Measurements from ENCODE around the gene RNF208. TPM values are rescaled to one million over a fixed set of nuclear protein-coding genes. Genes with fewer than 3 reads are reported as not detected.

The RNF208 gene
- total RNA-seq, 1 donor: not detected

DNA sequence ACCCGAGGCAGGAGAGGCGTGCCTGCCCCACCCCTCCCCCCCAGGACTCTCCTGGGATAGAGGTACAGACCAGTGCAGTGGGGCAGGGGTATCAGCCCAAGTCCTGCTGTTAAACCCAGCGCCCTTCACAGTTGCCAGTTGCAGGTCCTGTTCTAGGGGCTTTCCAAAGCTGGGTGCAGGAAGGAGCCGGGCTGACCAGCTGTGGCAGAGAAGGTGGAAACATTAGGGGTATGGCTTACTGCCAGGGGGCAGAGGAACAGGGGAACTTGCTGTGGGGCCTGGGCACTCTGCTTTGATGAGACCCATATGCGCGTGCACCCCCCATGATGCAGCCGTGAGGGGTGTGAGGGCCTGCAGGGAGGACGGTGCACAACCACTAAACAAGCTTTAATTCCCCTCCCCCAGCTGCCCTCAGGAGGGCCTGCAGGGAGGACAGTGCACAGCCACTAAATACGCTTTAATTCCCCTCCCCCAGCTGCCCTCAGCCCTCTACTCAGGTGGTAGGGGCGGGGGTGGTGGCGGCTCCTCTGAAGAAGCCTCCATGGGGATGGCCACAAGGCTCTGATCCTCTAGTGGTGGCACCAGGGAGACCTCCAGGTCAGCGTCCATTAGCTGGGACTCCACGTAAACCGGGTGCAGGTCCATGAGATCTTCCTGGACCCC, 51.4 kb downstream of the RNF208 start:
- Histone ChIP-seq H3K27me3 (ENCODE audit: insufficient read depth, low read length) (peaks cover 40% of the 10 kb centered on the region), H3K4me2 (ENCODE audit: insufficient read depth, low read length) (no peak overlapping the region), H3K27ac (ENCODE audit: low read depth, low read length) (no peak overlapping the region), H3K4me1 (ENCODE audit: insufficient read depth, low read length) (no peaks in the 10 kb centered on the region), H3K79me2 (ENCODE audit: insufficient read depth, low read length) (no peaks in the 10 kb centered on the region), H3K36me3 (ENCODE audit: insufficient read depth, low read length) (no peaks in the 10 kb centered on the region), H3K9me3 (ENCODE audit: low read depth, low read length) (no peaks in the 10 kb centered on the region), H2AFZ (ENCODE audit: low read length) (no peak overlapping the region), H3K4me3 (ENCODE audit: insufficient read depth, low read length) (no peak overlapping the region), H4K20me1 (ENCODE audit: insufficient read depth, low read length) (no peaks in the 10 kb centered on the region)
- TF ChIP-seq CTCF (IDR thresholded peaks at IDR 0.05; ENCODE audit: extremely low read depth, low read depth, low read length): no peak
- peak; percentile 95 for DNase-seq (ENCODE audit: insufficient read length, low spot score, missing footprints)

Other genes with a start within 250 kb of the RNF208 start
- gene PTGDS, start 244.7 kb downstream of the RNF208 start, total RNA-seq: 37.4 and 57.9 TPM in 2 replicates
- gene LCNL1, start 239.2 kb downstream of the RNF208 start, total RNA-seq: 4.4 and 5.4 TPM in 2 replicates
- gene PAXX, start 229.8 kb downstream of the RNF208 start, total RNA-seq: 13.3 and 16.6 TPM in 2 replicates
- gene CLIC3, start 225.7 kb downstream of the RNF208 start, total RNA-seq: 1.5 and 2.5 TPM in 2 replicates
- gene ABCA2, start 194.0 kb downstream of the RNF208 start, total RNA-seq: 19.4 and 20.3 TPM in 2 replicates
- gene FUT7, start 190.2 kb downstream of the RNF208 start, total RNA-seq: not detected in 2 replicates
- gene NPDC1, start 176.1 kb downstream of the RNF208 start, total RNA-seq: 10.0 and 10.1 TPM in 2 replicates
- not detected in 2 replicates for gene ENTPD2, start 168.2 kb downstream of the RNF208 start, total RNA-seq
- gene SAPCD2, start 151.7 kb downstream of the RNF208 start, total RNA-seq: 0.88 and 1.1 TPM in 2 replicates
- 35.9 and 36.9 TPM in 2 replicates for gene UAP1L1, start 144.7 kb downstream of the RNF208 start, total RNA-seq
- gene MAN1B1, start 135.3 kb downstream of the RNF208 start, total RNA-seq: 94.1 and 103 TPM in 2 replicates
- 66.6 and 74.6 TPM in 2 replicates for gene DPP7, start 107.5 kb downstream of the RNF208 start, total RNA-seq
- gene GRIN1, start 83.1 kb downstream of the RNF208 start, total RNA-seq: not detected in 2 replicates
- gene LRRC26, start 52.2 kb downstream of the RNF208 start, total RNA-seq: not detected in 2 replicates
- not detected in 2 replicates for gene TMEM210, start 50.2 kb downstream of the RNF208 start, total RNA-seq
- 26.2 and 32.9 TPM in 2 replicates for gene ANAPC2, start 33.7 kb downstream of the RNF208 start, total RNA-seq
- gene SSNA1, start 33.6 kb downstream of the RNF208 start, total RNA-seq: 52.5 and 59.7 TPM in 2 replicates
- 9.7 and 10.5 TPM in 2 replicates for gene TPRN, start 21.5 kb downstream of the RNF208 start, total RNA-seq
- gene TMEM203, start 16.6 kb downstream of the RNF208 start, total RNA-seq: 35.4 and 36.9 TPM in 2 replicates
- 5.0 and 6.2 TPM in 2 replicates for gene NDOR1, start 16.5 kb downstream of the RNF208 start, total RNA-seq
- gene CYSRT1, start 2.9 kb upstream of the RNF208 start, total RNA-seq: 1.1 and 1.5 TPM in 2 replicates
- under 0.01 TPM in 1 of 2 replicates, not detected in the other for gene RNF224, start 5.3 kb upstream of the RNF208 start, total RNA-seq
- gene SLC34A3, start 8.7 kb upstream of the RNF208 start, total RNA-seq: not detected in 2 replicates
- gene TUBB4B, start 19.0 kb upstream of the RNF208 start, total RNA-seq: 67.7 and 74.0 TPM in 2 replicates
- 0.36 TPM in 1 of 2 replicates, not detected in the other for gene STPG3, start 29.0 kb upstream of the RNF208 start, total RNA-seq
- gene NELFB, start 33.1 kb upstream of the RNF208 start, total RNA-seq: 46.0 and 47.4 TPM in 2 replicates
- gene TOR4A, start 55.5 kb upstream of the RNF208 start, total RNA-seq: 0.29 and 2.5 TPM in 2 replicates
- under 0.01 TPM in 2 replicates for gene NRARP, start 80.0 kb upstream of the RNF208 start, total RNA-seq
- 7.6 and 10.0 TPM in 2 replicates for gene EXD3, start 200.9 kb upstream of the RNF208 start, total RNA-seq
- 0.36 and 0.88 TPM in 2 replicates for gene NOXA1, start 201.2 kb upstream of the RNF208 start, total RNA-seq
- not detected in 2 replicates for gene ENTPD8, start 219.1 kb upstream of the RNF208 start, total RNA-seq
- 19.2 and 22.4 TPM in 2 replicates for gene NSMF, start 237.1 kb upstream of the RNF208 start, total RNA-seq